ENCODE results near the gene PRM1.
A peak's percentile ranks its signal among the peaks of the same experiment; 100 is the strongest.

PRM1 gene

GRCh38 chr16:11323551-11324336 lies 42.6 kb upstream of the PRM1 start:
- no peak overlapping the region for H3K27ac ChIP-seq (ENCODE audit: low read length)
- peaks cover 9% of the 10 kb centered on the region for H3K4me1 ChIP-seq (ENCODE audit: control insufficient read depth, low read depth, low read length)
- H3K9ac ChIP-seq (ENCODE audit: low read length): no peak overlapping the region
- H3K9me3 ChIP-seq (ENCODE audit: control insufficient read depth, low read depth, low read length): no peaks in the 10 kb centered on the region
- no peak overlapping the region for H3K4me3 ChIP-seq (ENCODE audit: low read length)
- no peaks in the 10 kb centered on the region for H3K36me3 ChIP-seq (ENCODE audit: control insufficient read depth, low read depth, low read length)
- no peaks in the 10 kb centered on the region for H3K27me3 ChIP-seq (ENCODE audit: control insufficient read depth, insufficient read depth, low read length)

- H3K4me3 ChIP-seq (ENCODE audit: low read length): no peak overlapping the region
- no peak overlapping the region for H3K27ac ChIP-seq (ENCODE audit: low read length)
- H3K9ac ChIP-seq (ENCODE audit: low read length): no peak overlapping the region
- H3K36me3 ChIP-seq (ENCODE audit: control insufficient read depth, low read depth, low read length): no peaks in the 10 kb centered on the region
- no peaks in the 10 kb centered on the region for H3K9me3 ChIP-seq (ENCODE audit: control insufficient read depth, low read depth, low read length)
- peaks cover under 1% of the 10 kb centered on the region for H3K4me1 ChIP-seq (ENCODE audit: control insufficient read depth, low read depth, low read length)
- H3K27me3 ChIP-seq (ENCODE audit: control insufficient read depth, insufficient read depth, low read length): no peaks in the 10 kb centered on the region
These were observed 41.7 kb upstream of the PRM1 start for GRCh38 chr16:11322823-11323222.

- H3K27ac ChIP-seq (ENCODE audit: low read length): no peak overlapping the region
- H3K27me3 ChIP-seq (ENCODE audit: control insufficient read depth, insufficient read depth, low read length): no peaks in the 10 kb centered on the region
- H3K9me3 ChIP-seq (ENCODE audit: control insufficient read depth, low read depth, low read length): no peaks in the 10 kb centered on the region
- no peak overlapping the region for H3K9ac ChIP-seq (ENCODE audit: low read length)
- peaks cover 3% of the 10 kb centered on the region for H3K4me1 ChIP-seq (ENCODE audit: control insufficient read depth, low read depth, low read length)
- no peak overlapping the region for H3K4me3 ChIP-seq (ENCODE audit: low read length)
- no peaks in the 10 kb centered on the region for H3K36me3 ChIP-seq (ENCODE audit: control insufficient read depth, low read depth, low read length)
These were observed 40.5 kb upstream of the PRM1 start for GRCh38 chr16:11321662-11322061.

- H3K9ac ChIP-seq (ENCODE audit: low read length): no peak overlapping the region
- H3K27me3 ChIP-seq (ENCODE audit: control insufficient read depth, insufficient read depth, low read length): no peaks in the 10 kb centered on the region
- H3K4me1 ChIP-seq (ENCODE audit: control insufficient read depth, low read depth, low read length): peaks cover 13% of the 10 kb centered on the region
- H3K9me3 ChIP-seq (ENCODE audit: control insufficient read depth, low read depth, low read length): no peaks in the 10 kb centered on the region
- no peaks in the 10 kb centered on the region for H3K36me3 ChIP-seq (ENCODE audit: control insufficient read depth, low read depth, low read length)
- H3K4me3 ChIP-seq (ENCODE audit: low read length): no peak overlapping the region
- H3K27ac ChIP-seq (ENCODE audit: low read length): no peak overlapping the region
These were observed 39.0 kb upstream of the PRM1 start for GRCh38 chr16:11320170-11320569.

- H3K27me3 ChIP-seq (ENCODE audit: control insufficient read depth, insufficient read depth, low read length): no peaks in the 10 kb centered on the region
- H3K4me1 ChIP-seq (ENCODE audit: control insufficient read depth, low read depth, low read length): peaks cover 18% of the 10 kb centered on the region
- no peaks in the 10 kb centered on the region for H3K9me3 ChIP-seq (ENCODE audit: control insufficient read depth, low read depth, low read length)
- H3K4me3 ChIP-seq (ENCODE audit: low read length): no peak overlapping the region
- H3K36me3 ChIP-seq (ENCODE audit: control insufficient read depth, low read depth, low read length): no peaks in the 10 kb centered on the region
- H3K27ac ChIP-seq (ENCODE audit: low read length): no peak overlapping the region
- H3K9ac ChIP-seq (ENCODE audit: low read length): no peak overlapping the region
These were observed 38.5 kb upstream of the PRM1 start for GRCh38 chr16:11319529-11320146.

GRCh38 chr16:11318817-11319216 lies 37.7 kb upstream of the PRM1 start:
- peaks cover 26% of the 10 kb centered on the region for H3K4me1 ChIP-seq (ENCODE audit: control insufficient read depth, low read depth, low read length)

GRCh38 chr16:11316331-11317015 lies 35.3 kb upstream of the PRM1 start:
- H3K9me3 ChIP-seq (ENCODE audit: control insufficient read depth, low read depth, low read length): no peaks in the 10 kb centered on the region
- no peaks in the 10 kb centered on the region for H3K36me3 ChIP-seq (ENCODE audit: control insufficient read depth, low read depth, low read length)
- peak overlapping the region; percentile 56 for H3K9ac ChIP-seq (ENCODE audit: low read length)
- H3K4me3 ChIP-seq (ENCODE audit: low read length): peak overlapping the region; percentile 47
- peak overlapping the region; percentile 74 for H3K27ac ChIP-seq (ENCODE audit: low read length)
- peaks cover 41% of the 10 kb centered on the region for H3K4me1 ChIP-seq (ENCODE audit: control insufficient read depth, low read depth, low read length)
- H3K27me3 ChIP-seq (ENCODE audit: control insufficient read depth, insufficient read depth, low read length): no peaks in the 10 kb centered on the region

More at GRCh38 chr16:11318817-11319216, 37.7 kb upstream of the PRM1 start:
- no peaks in the 10 kb centered on the region for H3K9me3 ChIP-seq (ENCODE audit: control insufficient read depth, low read depth, low read length)
- H3K27ac ChIP-seq (ENCODE audit: low read length): no peak overlapping the region
- no peaks in the 10 kb centered on the region for H3K27me3 ChIP-seq (ENCODE audit: control insufficient read depth, insufficient read depth, low read length)
- H3K36me3 ChIP-seq (ENCODE audit: control insufficient read depth, low read depth, low read length): no peaks in the 10 kb centered on the region
- H3K4me3 ChIP-seq (ENCODE audit: low read length): no peak overlapping the region
- no peak overlapping the region for H3K9ac ChIP-seq (ENCODE audit: low read length)

- Histone ChIP-seq H3K4me1 (ENCODE audit: control insufficient read depth, low read depth, low read length) (peaks cover 41% of the 10 kb centered on the region), H3K9me3 (ENCODE audit: control insufficient read depth, low read depth, low read length) (no peaks in the 10 kb centered on the region), H3K36me3 (ENCODE audit: control insufficient read depth, low read depth, low read length) (no peaks in the 10 kb centered on the region), H3K9ac (ENCODE audit: low read length) (peak overlapping the region; percentile 56), H3K27me3 (ENCODE audit: control insufficient read depth, insufficient read depth, low read length) (no peaks in the 10 kb centered on the region), H3K4me3 (ENCODE audit: low read length) (no peak overlapping the region), H3K27ac (ENCODE audit: low read length) (no peak overlapping the region)
These were observed 34.4 kb upstream of the PRM1 start for GRCh38 chr16:11315510-11315909.

- Histone ChIP-seq H3K4me1 (ENCODE audit: control insufficient read depth, low read depth, low read length) (peaks cover 41% of the 10 kb centered on the region), H3K9ac (ENCODE audit: low read length) (no peak overlapping the region), H3K4me3 (ENCODE audit: low read length) (no peak overlapping the region), H3K9me3 (ENCODE audit: control insufficient read depth, low read depth, low read length) (no peaks in the 10 kb centered on the region), H3K36me3 (ENCODE audit: control insufficient read depth, low read depth, low read length) (no peaks in the 10 kb centered on the region), H3K27ac (ENCODE audit: low read length) (no peak overlapping the region), H3K27me3 (ENCODE audit: control insufficient read depth, insufficient read depth, low read length) (no peaks in the 10 kb centered on the region)
These were observed 33.3 kb upstream of the PRM1 start for GRCh38 chr16:11314309-11314894.

- Histone ChIP-seq H3K36me3 (ENCODE audit: control insufficient read depth, low read depth, low read length) (no peaks in the 10 kb centered on the region), H3K27ac (ENCODE audit: low read length) (peak overlapping the region; percentile 1), H3K9me3 (ENCODE audit: control insufficient read depth, low read depth, low read length) (no peaks in the 10 kb centered on the region), H3K9ac (ENCODE audit: low read length) (no peak overlapping the region), H3K27me3 (ENCODE audit: control insufficient read depth, insufficient read depth, low read length) (no peaks in the 10 kb centered on the region), H3K4me3 (ENCODE audit: low read length) (peak overlapping the region; percentile 3), H3K4me1 (ENCODE audit: control insufficient read depth, low read depth, low read length) (peaks cover 41% of the 10 kb centered on the region)
These were observed 32.6 kb upstream of the PRM1 start for GRCh38 chr16:11313493-11314308.
